Vagina (tissue), 2 donors: ENCODE measurements around the gene CNTNAP5. TPM values are rescaled to one million over a fixed set of nuclear protein-coding genes. Genes with fewer than 3 reads are reported as not detected.

Experiments used
- DNase-seq, 2 donors: peaks; one replicate each; pipeline ENCODE4 v3.0.0-alpha.2; 2017; ENCODE audit errors: extremely low spot score in 2 of 2
- H3K27ac ChIP-seq: fragments of 200-600 bp; sonication (generic); one replicate; pipeline ENCODE4 v1.5.1; 2019
- H3K27me3 ChIP-seq: fragments of 200-600 bp; sonication (generic); one replicate; pipeline ENCODE4 v1.5.1; 2019
- H3K36me3 ChIP-seq, 2 donors: fragments of 200-600 bp; sonication (generic); one replicate each; pipeline ENCODE4 v1.5.1; 2017 to 2019
- H3K4me1 ChIP-seq: fragments of 200-600 bp; sonication (generic); one replicate; pipeline ENCODE4 v1.5.1; 2019
- H3K4me3 ChIP-seq, 2 donors: fragments of 200-600 bp; sonication (generic); 1 replicate in 1 of 2; 2 replicates in 1 of 2; pipeline ENCODE4 v1.5.1; 2016 to 2019
- H3K9me3 ChIP-seq: fragments of 200-600 bp; sonication (generic); one replicate; pipeline ENCODE4 v1.5.1; 2019
- CTCF ChIP-seq, 3 experiments: fragments of 450-650 bp in 2 of 3; fragments of 200-600 bp in 1 of 3; sonication (generic) in 1 of 3; IDR thresholded peaks; one replicate each; pipeline ENCODE4 v1.5.1; 2017 to 2019; ENCODE audit warnings: antibody characterized with exemption in 3 of 3, mild to moderate bottlenecking in 2 of 3, moderate library complexity in 2 of 3
- POLR2A ChIP-seq, 2 donors: fragments of 450-650 bp; IDR thresholded peaks; one replicate each; pipeline ENCODE4 v1.6.1; 2017; ENCODE audit warnings: antibody characterized with exemption in 2 of 2, mild to moderate bottlenecking in 2 of 2, moderate library complexity in 2 of 2
- POLR2AphosphoS5 ChIP-seq, 2 donors: sonication (generic); formaldehyde crosslinking; IDR thresholded peaks; one replicate each; pipeline ENCODE4 v1.9.0; 2017; ENCODE audit warnings: antibody characterized with exemption in 2 of 2, mild to moderate bottlenecking in 2 of 2, low read depth in 1 of 2; ENCODE audit not compliant: insufficient read depth in 1 of 2
- intact Hi-C: fragments of 100-400 bp; cut with DNase I; formaldehyde crosslinking; loops from one replicate; pipeline ENCODE4 v1.15.1; 2023
- total RNA-seq: library from RNA; depleted of rRNA; stranded (reverse); fragments of >200 nt; gene quantifications from one replicate; pipeline ENCODE4 v1.2.3, GENCODE V29; 2016

Gene CNTNAP5
- total RNA-seq, 1 donor from 2014 or later: not detected

- no peak for DNase-seq
- TF ChIP-seq CTCF (IDR thresholded peaks at IDR 0.05) (no peak), POLR2A (IDR thresholded peaks at IDR 0.05) (no peak), POLR2AphosphoS5 (IDR thresholded peaks at IDR 0.05; ENCODE audit: insufficient read depth in 1 of 2, low read depth in 1 of 2) (no peak)
- Histone ChIP-seq H3K9me3 (no peaks in the 10 kb centered on the region), H3K27ac (no peak overlapping the region), H3K36me3 (no peaks in the 10 kb centered on the region), H3K4me1 (no peaks in the 10 kb centered on the region), H3K4me3 (no peak overlapping the region), H3K27me3 (no peaks in the 10 kb centered on the region)
- intact Hi-C loops: no loop called here
These were observed 20.8 kb downstream of the CNTNAP5 start for GRCh38 chr2:124045894-124046293.

GRCh38 chr2:124046332-124046731 lies 21.2 kb downstream of the CNTNAP5 start:
- H3K4me3 ChIP-seq: no peak overlapping the region
- no peak for DNase-seq
- no peaks in the 10 kb centered on the region for H3K27me3 ChIP-seq
- TF ChIP-seq POLR2AphosphoS5 (IDR thresholded peaks at IDR 0.05; ENCODE audit: insufficient read depth in 1 of 2, low read depth in 1 of 2) (no peak), CTCF (IDR thresholded peaks at IDR 0.05) (no peak), POLR2A (IDR thresholded peaks at IDR 0.05) (no peak)
- no peaks in the 10 kb centered on the region for H3K4me1 ChIP-seq
- intact Hi-C loops: no loop called here
- no peak overlapping the region for H3K27ac ChIP-seq
- no peaks in the 10 kb centered on the region for H3K36me3 ChIP-seq
- no peaks in the 10 kb centered on the region for H3K9me3 ChIP-seq

GRCh38 chr2:124048102-124048501 lies 23.0 kb downstream of the CNTNAP5 start:
- no peak for TF ChIP-seq POLR2AphosphoS5 (IDR thresholded peaks at IDR 0.05; ENCODE audit: insufficient read depth in 1 of 2, low read depth in 1 of 2)
- no peak for TF ChIP-seq POLR2A (IDR thresholded peaks at IDR 0.05)
- TF ChIP-seq CTCF (IDR thresholded peaks at IDR 0.05): no peak
- no peak overlapping the region for H3K4me3 ChIP-seq
- no peak overlapping the region for H3K27ac ChIP-seq
- H3K27me3 ChIP-seq: no peaks in the 10 kb centered on the region
- intact Hi-C loops: no loop called here
- no peak for DNase-seq
- no peaks in the 10 kb centered on the region for H3K9me3 ChIP-seq
- H3K36me3 ChIP-seq: no peaks in the 10 kb centered on the region
- no peaks in the 10 kb centered on the region for H3K4me1 ChIP-seq

- intact Hi-C loops: no loop called here
- H3K27ac ChIP-seq: no peak overlapping the region
These were observed 23.6 kb downstream of the CNTNAP5 start for GRCh38 chr2:124048664-124049063.

GRCh38 chr2:124049136-124049535 lies 24.0 kb downstream of the CNTNAP5 start:
- Histone ChIP-seq H3K27ac (no peak overlapping the region), H3K27me3 (no peaks in the 10 kb centered on the region), H3K4me1 (no peaks in the 10 kb centered on the region), H3K4me3 (no peak overlapping the region), H3K36me3 (no peaks in the 10 kb centered on the region), H3K9me3 (no peaks in the 10 kb centered on the region)
- DNase-seq: no peak
- TF ChIP-seq CTCF (IDR thresholded peaks at IDR 0.05): no peak
- no peak for TF ChIP-seq POLR2AphosphoS5 (IDR thresholded peaks at IDR 0.05; ENCODE audit: insufficient read depth in 1 of 2, low read depth in 1 of 2)
- no peak for TF ChIP-seq POLR2A (IDR thresholded peaks at IDR 0.05)
- intact Hi-C loops: no loop called here

More at GRCh38 chr2:124048664-124049063, 23.6 kb downstream of the CNTNAP5 start:
- Histone ChIP-seq H3K4me3 (no peak overlapping the region), H3K36me3 (no peaks in the 10 kb centered on the region), H3K9me3 (no peaks in the 10 kb centered on the region), H3K27me3 (no peaks in the 10 kb centered on the region), H3K4me1 (no peaks in the 10 kb centered on the region)
- no peak for TF ChIP-seq POLR2A (IDR thresholded peaks at IDR 0.05)
- TF ChIP-seq POLR2AphosphoS5 (IDR thresholded peaks at IDR 0.05; ENCODE audit: insufficient read depth in 1 of 2, low read depth in 1 of 2): no peak
- no peak for TF ChIP-seq CTCF (IDR thresholded peaks at IDR 0.05)
- no peak for DNase-seq
